ENCODE measurements around the gene GHRHR.

Gene GHRHR

GRCh38 chr7:30923009-30923773 is 40.6 kb upstream of the GHRHR start:
- peaks cover 17% of the 10 kb centered on the region; the same call in 1 of the 2 replicates for H3K27me3 ChIP-seq (ENCODE audit: insufficient read depth, low read length)
- no peak overlapping the region for H2AFZ ChIP-seq (ENCODE audit: low read length)
- no peaks in the 10 kb centered on the region for H3F3A ChIP-seq (ENCODE audit: insufficient read depth, low read length)
- H3K4me1 ChIP-seq (ENCODE audit: insufficient read depth, low read length, severe bottlenecking), result no peaks in the 10 kb centered on the region
- H3K9me2 ChIP-seq (ENCODE audit: low read depth, low read length), result no peaks in the 10 kb centered on the region
- H3K27ac ChIP-seq (ENCODE audit: low read depth, low read length, poor library complexity, severe bottlenecking), result no peak overlapping the region
- H3K9ac ChIP-seq (ENCODE audit: low read length), result no peak overlapping the region
- no peak overlapping the region for H3K4me3 ChIP-seq (ENCODE audit: low read depth, low read length, poor library complexity, severe bottlenecking)
- H3K9me3 ChIP-seq (ENCODE audit: low read length), result no peaks in the 10 kb centered on the region
- H3K79me2 ChIP-seq (ENCODE audit: insufficient read depth, low read length), result no peaks in the 10 kb centered on the region
- H4K20me1 ChIP-seq (ENCODE audit: insufficient read depth, low read length), result no peaks in the 10 kb centered on the region
- no peak for TF ChIP-seq EZH2 (IDR thresholded peaks at IDR 0.05; ENCODE audit: borderline replicate concordance, low read length)
- no peak for TF ChIP-seq CTCF (IDR thresholded peaks at IDR 0.05; ENCODE audit: low read length)
- H3K4me2 ChIP-seq (ENCODE audit: low read length), result no peak overlapping the region
- H3K36me3 ChIP-seq (ENCODE audit: insufficient read depth, low read length), result no peaks in the 10 kb centered on the region

- Histone ChIP-seq H3K4me1 (ENCODE audit: insufficient read depth, low read length, severe bottlenecking) (no peaks in the 10 kb centered on the region), H3K4me2 (ENCODE audit: low read length) (no peak overlapping the region), H2AFZ (ENCODE audit: low read length) (no peak overlapping the region), H3K27ac (ENCODE audit: low read depth, low read length, poor library complexity, severe bottlenecking) (no peak overlapping the region), H3K27me3 (ENCODE audit: insufficient read depth, low read length) (peaks cover 13% of the 10 kb centered on the region; the same call in 1 of the 2 replicates), H3K36me3 (ENCODE audit: insufficient read depth, low read length) (no peaks in the 10 kb centered on the region), H4K20me1 (ENCODE audit: insufficient read depth, low read length) (no peaks in the 10 kb centered on the region), H3K9me2 (ENCODE audit: low read depth, low read length) (no peaks in the 10 kb centered on the region), H3K4me3 (ENCODE audit: low read depth, low read length, poor library complexity, severe bottlenecking) (no peak overlapping the region), H3K9me3 (ENCODE audit: low read length) (no peaks in the 10 kb centered on the region), H3F3A (ENCODE audit: insufficient read depth, low read length) (no peaks in the 10 kb centered on the region), H3K9ac (ENCODE audit: low read length) (no peak overlapping the region), H3K79me2 (ENCODE audit: insufficient read depth, low read length) (no peaks in the 10 kb centered on the region)
- TF ChIP-seq EZH2 (IDR thresholded peaks at IDR 0.05; ENCODE audit: borderline replicate concordance, low read length) (no peak), CTCF (IDR thresholded peaks at IDR 0.05; ENCODE audit: low read length) (no peak)
These were observed 39.9 kb upstream of the GHRHR start for GRCh38 chr7:30923774-30924413.

- Histone ChIP-seq H3K4me1 (ENCODE audit: insufficient read depth, low read length, severe bottlenecking) (no peaks in the 10 kb centered on the region), H3K4me3 (ENCODE audit: low read depth, low read length, poor library complexity, severe bottlenecking) (no peak overlapping the region)
- TF ChIP-seq EZH2 (IDR thresholded peaks at IDR 0.05; ENCODE audit: borderline replicate concordance, low read length) (no peak), CTCF (IDR thresholded peaks at IDR 0.05; ENCODE audit: low read length) (no peak)
These were observed 39.1 kb upstream of the GHRHR start for GRCh38 chr7:30924624-30925023.

More at GRCh38 chr7:30924624-30925023, 39.1 kb upstream of the GHRHR start:
- Histone ChIP-seq H3K9me3 (ENCODE audit: low read length) (no peaks in the 10 kb centered on the region), H2AFZ (ENCODE audit: low read length) (no peak overlapping the region), H3K27me3 (ENCODE audit: insufficient read depth, low read length) (peaks cover 13% of the 10 kb centered on the region; the same call in 1 of the 2 replicates), H3K9ac (ENCODE audit: low read length) (no peak overlapping the region), H4K20me1 (ENCODE audit: insufficient read depth, low read length) (no peaks in the 10 kb centered on the region), H3K4me2 (ENCODE audit: low read length) (no peak overlapping the region), H3F3A (ENCODE audit: insufficient read depth, low read length) (no peaks in the 10 kb centered on the region), H3K79me2 (ENCODE audit: insufficient read depth, low read length) (no peaks in the 10 kb centered on the region), H3K36me3 (ENCODE audit: insufficient read depth, low read length) (no peaks in the 10 kb centered on the region), H3K9me2 (ENCODE audit: low read depth, low read length) (no peaks in the 10 kb centered on the region), H3K27ac (ENCODE audit: low read depth, low read length, poor library complexity, severe bottlenecking) (no peak overlapping the region)
